GM21717 (cell line): ENCODE measurements around the gene CAPN12.
"Not testable (repeated sequence)": the region's sequence is repeated elsewhere in the genome, so short reads cannot be mapped to it uniquely, and the experiment has no call there.

Experiments used
- ATAC-seq: cut with Tn5 transposase; IDR thresholded peaks from one replicate; pipeline ENCODE4 v1.9.1; 2021; ENCODE audit warnings: mild to moderate bottlenecking, moderate library complexity; ENCODE audit not compliant: unreplicated experiment

The CAPN12 gene, protein sequence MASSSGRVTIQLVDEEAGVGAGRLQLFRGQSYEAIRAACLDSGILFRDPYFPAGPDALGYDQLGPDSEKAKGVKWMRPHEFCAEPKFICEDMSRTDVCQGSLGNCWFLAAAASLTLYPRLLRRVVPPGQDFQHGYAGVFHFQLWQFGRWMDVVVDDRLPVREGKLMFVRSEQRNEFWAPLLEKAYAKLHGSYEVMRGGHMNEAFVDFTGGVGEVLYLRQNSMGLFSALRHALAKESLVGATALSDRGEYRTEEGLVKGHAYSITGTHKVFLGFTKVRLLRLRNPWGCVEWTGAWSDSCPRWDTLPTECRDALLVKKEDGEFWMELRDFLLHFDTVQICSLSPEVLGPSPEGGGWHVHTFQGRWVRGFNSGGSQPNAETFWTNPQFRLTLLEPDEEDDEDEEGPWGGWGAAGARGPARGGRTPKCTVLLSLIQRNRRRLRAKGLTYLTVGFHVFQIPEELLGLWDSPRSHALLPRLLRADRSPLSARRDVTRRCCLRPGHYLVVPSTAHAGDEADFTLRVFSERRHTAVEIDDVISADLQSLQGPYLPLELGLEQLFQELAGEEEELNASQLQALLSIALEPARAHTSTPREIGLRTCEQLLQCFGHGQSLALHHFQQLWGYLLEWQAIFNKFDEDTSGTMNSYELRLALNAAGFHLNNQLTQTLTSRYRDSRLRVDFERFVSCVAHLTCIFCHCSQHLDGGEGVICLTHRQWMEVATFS

GRCh38 chr19:38744298-38744681 is at the start of gene CAPN12:
Gene CAPN12, minus strand, starts transcription at chr19:38744474. Its CDS starts 309 bp downstream, at chr19:38744165.
- ATAC-seq: no peak

GRCh38 chr19:38793671-38794070 is 49.4 kb upstream of the CAPN12 start:
- no peak for ATAC-seq

GRCh38 chr19:38793177-38793576 is 48.9 kb upstream of the CAPN12 start:
- ATAC-seq: no peak

GRCh38 chr19:38792250-38793111 is 48.2 kb upstream of the CAPN12 start:
- ATAC-seq: no peak

- peak; percentile 52 for ATAC-seq
Observed at GRCh38 chr19:38791451-38792064, 47.3 kb upstream of the CAPN12 start.

GRCh38 chr19:38790507-38791403 is 46.5 kb upstream of the CAPN12 start:
- not testable (repeated sequence) for ATAC-seq

- no peak for ATAC-seq
Observed at GRCh38 chr19:38788478-38789243, 44.4 kb upstream of the CAPN12 start, which contains the start of gene LGALS7B. Gene LGALS7B, plus strand, starts transcription at chr19:38789200. Its CDS starts 27 bp downstream, at chr19:38789227.

DNA sequence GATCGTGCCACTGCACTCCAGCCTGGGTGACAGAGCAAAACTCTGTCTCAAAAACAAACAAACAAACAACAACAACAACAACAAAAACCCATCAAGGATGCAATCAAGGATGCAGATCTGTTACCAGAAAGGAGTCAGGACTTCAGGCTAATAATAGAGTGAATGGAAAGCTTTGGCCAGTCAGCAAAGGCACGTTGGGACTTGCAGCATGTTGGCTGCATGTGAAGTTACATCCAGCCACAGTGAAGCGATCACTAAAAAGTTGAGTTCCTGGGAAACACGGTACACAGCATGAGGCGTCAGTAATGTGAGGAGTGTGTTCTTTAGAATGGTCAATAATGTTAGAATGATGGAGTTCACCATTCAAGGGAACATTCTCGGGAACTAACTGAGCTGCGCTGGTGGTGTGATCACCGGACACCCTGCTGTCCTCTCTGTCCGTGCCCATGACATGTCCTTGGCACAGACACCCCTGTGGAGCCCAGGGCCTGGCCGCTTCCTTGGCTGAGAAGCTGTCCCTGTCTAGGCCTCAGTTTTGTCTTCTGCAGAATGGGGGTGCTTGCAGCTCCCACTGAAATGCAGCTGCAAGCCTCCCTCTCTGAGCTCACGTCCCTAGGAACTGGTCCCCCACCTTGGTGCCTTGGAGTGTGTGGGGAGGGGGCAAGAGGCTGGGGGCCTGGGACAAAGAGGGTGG is 42.4 kb upstream of the CAPN12 start:
- no peak for ATAC-seq

DNA sequence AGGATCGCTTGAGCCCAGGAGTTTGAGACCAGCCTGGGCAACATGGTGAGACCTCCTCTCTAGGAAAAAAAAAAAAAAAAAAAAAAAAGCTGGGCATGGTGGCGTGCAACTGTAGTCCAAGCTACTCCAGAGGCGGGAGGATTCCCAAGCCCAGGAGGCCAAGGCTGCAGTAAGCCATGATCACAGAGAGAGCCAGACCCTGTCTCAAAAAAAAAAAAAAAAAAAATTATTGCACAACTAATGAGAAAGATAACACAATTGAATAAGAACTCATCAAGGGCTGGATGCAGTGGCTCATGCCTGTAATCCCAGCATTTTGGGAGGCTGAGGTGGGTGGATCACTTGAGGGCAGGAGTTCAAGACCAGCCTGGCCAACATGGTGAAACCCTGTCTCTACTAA is 41.8 kb upstream of the CAPN12 start:
- ATAC-seq: not testable (repeated sequence)

DNA sequence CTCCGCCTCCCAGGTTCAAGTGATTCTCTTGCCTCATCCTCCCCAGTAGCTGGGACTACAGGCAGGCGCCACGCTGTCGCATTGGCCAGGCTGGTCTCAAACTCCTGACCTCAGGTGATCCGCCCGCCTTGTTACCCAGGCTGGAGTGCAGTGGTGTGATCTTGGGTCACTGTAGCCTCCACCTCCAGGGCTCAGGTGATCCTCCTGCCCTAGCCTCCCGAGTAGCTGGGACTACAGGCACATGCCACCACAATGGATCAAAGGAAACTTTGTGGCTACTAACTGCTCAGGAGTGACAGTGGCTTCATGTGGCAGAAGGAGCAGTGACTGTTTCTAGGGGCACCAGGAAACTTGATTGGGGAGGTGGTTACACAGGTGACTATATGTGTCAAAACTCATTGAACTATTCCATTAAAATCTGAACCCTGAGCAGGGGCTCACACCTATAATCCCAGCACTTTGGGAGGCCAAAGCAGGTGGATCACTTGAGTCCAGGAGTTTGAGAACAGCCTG is 41.0 kb upstream of the CAPN12 start:
- ATAC-seq: no peak

- no peak for ATAC-seq
Observed at GRCh38 chr19:38784224-38784623, 40.0 kb upstream of the CAPN12 start.

- ATAC-seq: not testable (repeated sequence)
Observed at GRCh38 chr19:38782212-38782611, 37.9 kb upstream of the CAPN12 start.

GRCh38 chr19:38781058-38781457 is 36.8 kb upstream of the CAPN12 start:
- ATAC-seq: no peak

DNA sequence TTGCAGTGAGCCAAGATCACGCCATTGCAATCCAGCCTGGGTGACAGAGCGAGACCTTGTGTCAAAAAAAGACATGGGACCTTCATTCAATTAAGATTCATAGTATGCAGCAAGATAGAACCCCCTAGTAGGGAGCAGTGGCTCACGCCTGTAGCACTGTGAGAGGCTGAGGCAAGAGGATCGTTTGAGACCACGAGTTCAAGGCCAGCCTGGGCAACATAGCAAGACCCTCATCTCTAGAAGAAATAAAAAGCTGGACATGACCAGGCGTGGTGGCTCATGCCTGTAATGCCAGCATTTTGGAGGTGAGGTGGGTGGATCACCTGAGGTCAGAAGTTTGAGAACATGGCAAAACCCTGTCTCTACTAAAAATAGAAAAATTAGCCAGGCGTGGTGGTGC is 36.2 kb upstream of the CAPN12 start:
- no peak for ATAC-seq

DNA sequence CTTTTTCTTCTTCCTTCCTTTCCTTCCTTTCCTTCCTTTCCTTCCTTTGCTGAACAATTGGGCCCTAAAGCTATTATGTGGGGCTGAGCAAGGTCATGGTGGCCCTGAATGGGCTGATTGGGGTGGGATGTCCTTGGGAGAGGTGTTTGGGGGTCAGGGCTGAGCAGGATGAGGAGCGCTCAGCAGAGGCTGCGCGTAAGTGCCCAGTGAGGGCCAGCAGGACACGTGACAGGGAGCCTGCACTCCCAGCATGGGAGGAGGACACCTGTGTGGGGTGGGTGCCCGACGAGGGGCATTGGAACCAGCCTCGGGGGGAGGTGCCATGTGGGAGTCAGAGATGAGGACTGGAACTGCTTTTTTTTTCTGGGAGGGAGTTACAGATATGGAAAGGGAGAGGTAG is 34.5 kb upstream of the CAPN12 start:
- no peak for ATAC-seq

- no peak for ATAC-seq
Observed at GRCh38 chr19:38774181-38774950, 30.1 kb upstream of the CAPN12 start.

DNA sequence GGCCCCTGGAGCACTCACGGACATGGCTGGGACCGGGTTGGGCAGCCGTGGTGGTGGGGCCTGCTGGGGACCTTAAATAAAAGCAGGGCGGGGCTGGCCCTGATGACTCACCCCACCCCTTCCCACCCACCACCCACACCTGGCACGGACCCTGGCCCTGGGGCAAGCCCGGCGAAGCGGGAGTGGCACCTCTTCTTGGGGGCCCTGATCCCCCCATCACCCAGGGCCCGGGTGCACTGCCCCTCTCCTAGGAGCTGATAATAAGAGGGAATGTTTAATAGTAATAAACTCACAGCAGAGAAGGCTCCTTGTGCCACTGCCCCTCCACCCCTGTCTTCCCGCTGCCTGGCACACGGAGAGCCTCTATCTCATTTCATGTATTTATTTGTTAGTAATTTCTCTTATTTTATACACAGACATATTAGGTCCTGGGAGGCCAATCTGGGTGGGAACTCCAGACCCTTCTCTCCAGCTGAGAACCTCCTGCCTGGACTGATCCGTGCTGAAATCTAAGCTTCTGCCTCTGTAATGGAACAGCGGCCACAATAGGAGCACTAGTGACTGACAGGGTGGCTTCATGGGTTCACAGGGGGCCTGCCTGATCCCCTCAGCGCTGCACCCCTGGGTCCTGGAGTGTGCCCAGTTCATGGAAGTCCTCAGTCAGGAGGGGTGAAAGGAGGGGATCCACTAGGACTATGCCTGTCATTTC is 29.3 kb upstream of the CAPN12 start, which contains the start of gene LGALS7:
Gene LGALS7 (minus strand): TSS at position 49 of the 709 bp plus-strand sequence. CDS start 25 bp downstream, at position 24.
- ATAC-seq: no peak
